Uterus (tissue), 2 donors: ENCODE measurements around the gene SELENOM.

Experiments
- CTCF ChIP-seq, 4 experiments: fragments of 200-600 bp in 2 of 4; fragments of 450-650 bp in 2 of 4; sonication (generic) in 2 of 4; IDR thresholded peaks; one replicate each; pipeline ENCODE4 v1.5.1; 2016 to 2019; ENCODE audit warnings: antibody characterized with exemption in 4 of 4, mild to moderate bottlenecking in 2 of 4, moderate library complexity in 1 of 4
- POLR2A ChIP-seq, 2 donors: fragments of 450-650 bp; IDR thresholded peaks; one replicate each; pipeline ENCODE4 v1.6.1; 2016; ENCODE audit warnings: antibody characterized with exemption in 2 of 2, mild to moderate bottlenecking in 1 of 2, moderate library complexity in 1 of 2

GRCh38 chr22:31150615-31151014, 43.2 kb upstream of the SELENOM start:
- TF ChIP-seq CTCF (IDR thresholded peaks at IDR 0.05) (no peak), POLR2A (IDR thresholded peaks at IDR 0.05) (no peak)
